ENCODE data around the gene MAP2.

Gene MAP2

GRCh38 chr2:209424781-209425470 is 1.1 kb downstream of the MAP2 start:
- no peak for DNase-seq

GRCh38 chr2:209425471-209426071 is 1.7 kb downstream of the MAP2 start:
- DNase-seq = peak; percentile 34

DNA sequence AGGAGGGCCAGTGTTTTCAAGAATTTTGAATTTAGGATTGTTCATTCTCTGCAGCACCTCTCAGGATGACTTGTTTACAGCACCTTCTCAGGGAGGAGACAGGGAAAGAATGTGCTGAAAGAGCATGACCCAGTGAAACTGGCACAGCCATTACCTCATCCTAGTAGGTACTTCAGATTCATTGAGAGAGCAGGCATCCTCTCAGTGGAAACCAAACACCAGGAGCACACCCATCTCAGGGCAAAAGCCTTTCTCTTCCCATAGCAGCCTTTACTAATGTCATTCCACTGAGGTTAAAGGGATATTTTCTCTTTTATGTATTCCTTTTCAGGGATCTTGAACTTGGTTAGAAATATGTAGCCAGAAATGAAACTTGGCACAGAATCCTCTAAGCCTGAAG is 2.6 kb downstream of the MAP2 start:
- DNase-seq = peak; percentile 59

- DNase-seq = no peak
Measured at GRCh38 chr2:209431701-209432100, 7.9 kb downstream of the MAP2 start.

DNA sequence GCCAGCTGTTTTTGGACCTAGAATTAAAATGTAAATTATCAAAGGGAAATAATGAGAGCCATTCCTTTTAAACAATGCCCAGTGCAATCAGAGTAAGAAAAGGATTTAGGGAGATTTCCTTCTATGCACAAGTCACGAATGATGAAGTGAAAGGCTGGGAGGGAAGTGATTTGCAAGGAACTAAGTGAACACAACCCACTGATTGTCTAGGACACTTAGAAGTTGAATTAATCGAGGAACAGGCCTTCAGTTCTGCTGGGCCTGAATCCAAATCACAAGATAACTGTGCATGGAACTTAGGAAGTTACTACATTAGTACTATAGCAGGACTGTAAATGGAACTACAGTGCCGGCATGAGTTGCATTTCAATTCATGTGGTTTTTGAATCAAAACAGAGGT is 17.7 kb downstream of the MAP2 start:
- DNase-seq = no peak

DNA sequence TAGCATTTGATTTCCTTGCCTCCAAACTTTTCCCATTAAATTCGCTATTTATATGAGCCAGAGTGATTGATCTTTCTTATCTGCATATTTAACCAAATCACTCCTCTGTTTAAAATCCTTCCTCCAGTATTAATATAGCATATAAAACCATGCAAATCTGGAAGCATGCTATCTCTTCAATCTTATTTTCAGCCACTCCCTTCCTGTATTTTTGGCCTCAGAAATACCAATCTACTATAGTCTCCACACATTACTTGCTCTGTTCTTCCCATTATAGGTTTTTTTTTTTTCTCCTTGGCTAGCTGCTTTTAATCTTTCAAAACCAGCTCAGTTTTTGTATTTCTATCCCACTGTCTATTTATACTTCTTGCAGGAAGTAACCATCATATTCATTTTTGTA is 19.1 kb downstream of the MAP2 start:
- DNase-seq = no peak

DNA sequence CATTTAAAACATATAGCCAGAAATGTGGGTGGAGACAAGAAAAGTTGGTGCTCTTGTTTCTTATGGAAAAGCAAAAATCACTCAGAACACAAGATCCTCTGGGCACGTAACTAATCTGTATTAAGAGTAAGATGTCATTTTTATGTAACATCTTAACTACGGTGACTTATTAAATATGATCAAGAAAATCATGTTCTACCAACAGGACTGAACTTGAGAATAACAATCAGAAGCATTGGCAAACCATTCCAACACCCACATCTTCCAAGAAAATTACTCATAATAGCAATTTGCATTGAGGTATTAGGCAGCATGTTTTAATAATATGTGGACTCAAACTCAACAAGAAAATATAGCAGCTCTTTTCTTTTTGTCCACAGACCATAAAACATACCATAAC is 21.6 kb downstream of the MAP2 start:
- DNase-seq = no peak

GRCh38 chr2:209451209-209451834 is 27.5 kb downstream of the MAP2 start:
- peak; percentile 38 for DNase-seq

- DNase-seq = no peak
Measured at GRCh38 chr2:209456489-209456888, 32.6 kb downstream of the MAP2 start.

DNA sequence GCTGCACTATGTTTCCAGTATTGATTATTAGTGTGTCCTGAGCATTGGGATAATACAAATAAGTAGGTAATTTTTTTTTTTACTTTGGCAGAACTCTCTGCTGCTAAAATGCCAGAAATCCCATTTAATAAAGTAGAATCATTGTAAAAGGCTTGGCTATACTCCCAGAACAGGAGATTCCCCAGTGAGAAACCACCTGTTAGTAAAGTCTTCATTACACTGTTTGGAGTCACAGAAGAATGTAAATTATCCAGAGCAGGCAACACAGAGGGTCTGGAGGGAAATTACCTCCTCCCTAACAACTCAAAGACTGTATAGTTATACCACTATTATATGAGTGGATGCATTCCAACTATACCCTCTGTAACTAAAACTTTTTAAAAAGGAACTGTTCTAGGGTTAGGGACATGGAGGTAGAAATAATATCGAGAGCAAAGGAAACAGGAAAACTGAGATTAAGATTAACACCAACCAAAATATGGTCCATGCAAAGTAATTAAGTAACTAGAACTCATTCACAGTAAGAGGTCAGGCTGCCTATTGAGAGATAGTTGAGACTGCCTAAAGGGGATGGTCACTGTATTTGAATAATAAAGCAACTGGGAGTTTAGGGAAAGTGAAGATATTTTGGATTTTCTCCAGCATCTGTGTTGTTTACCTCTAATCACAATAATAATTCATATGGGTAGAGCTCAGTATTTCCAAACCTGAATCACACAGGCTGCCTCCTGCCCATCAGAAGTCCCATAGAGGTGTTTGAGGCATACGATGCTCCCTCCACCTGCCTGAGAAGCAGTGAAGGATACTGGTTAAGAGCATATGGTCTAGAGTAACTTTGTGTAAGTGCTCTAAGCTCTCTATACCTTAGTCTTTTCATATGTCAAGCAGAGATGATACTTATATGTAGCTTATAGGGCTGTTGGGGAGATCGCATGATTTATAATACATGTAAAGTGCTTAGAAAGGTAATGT is 34.4 kb downstream of the MAP2 start:
- DNase-seq = peak; percentile 14

- DNase-seq = no peak
Measured at GRCh38 chr2:209459359-209459758, 35.5 kb downstream of the MAP2 start.

DNA sequence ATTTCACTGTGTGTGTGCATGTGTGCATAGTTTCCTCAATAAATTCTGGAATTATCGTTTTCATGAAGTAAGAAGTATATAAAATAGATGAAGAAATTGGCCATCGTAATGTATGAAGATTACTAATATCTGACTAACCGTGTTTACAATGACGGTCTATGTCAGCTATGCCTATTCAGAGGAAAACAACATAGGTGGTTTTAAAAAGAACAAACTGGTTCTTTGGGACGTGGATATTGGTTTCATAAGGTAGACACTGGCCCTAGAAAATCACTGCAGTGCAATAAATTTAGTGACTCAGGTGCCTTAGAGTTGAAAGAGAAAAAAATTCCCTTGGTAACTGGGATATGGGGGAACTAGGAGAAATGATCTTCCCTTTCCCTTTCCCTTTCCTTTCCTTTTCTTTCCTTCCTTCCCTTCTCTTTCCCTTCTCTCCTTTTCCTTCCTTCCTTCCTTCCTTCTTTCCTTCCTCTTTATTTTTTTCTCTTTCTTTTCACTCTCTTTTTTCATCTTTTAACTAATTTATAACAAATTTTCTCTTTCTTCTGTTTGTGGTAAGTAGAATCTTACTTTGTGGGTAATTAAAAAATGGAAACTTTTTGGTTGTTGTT is 36.4 kb downstream of the MAP2 start:
- no peak for DNase-seq

DNA sequence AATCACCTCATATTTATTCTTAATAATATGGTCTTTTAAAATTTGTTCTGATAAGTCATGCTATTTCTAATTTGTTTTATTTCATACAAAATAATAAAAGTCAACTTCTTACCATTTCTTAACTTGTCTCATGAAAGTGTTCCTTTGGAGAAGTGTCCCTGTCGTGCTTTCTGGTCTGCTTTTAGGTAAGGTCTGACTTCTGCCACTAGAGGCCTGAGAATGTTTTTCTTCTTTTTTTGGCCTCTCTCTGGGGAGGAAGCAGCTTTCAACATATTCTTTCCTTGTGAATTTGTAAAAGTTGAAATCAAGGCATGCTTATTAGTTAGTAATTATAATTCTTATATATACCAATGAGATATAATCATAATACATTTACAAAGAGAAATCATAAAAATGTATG is 39.4 kb downstream of the MAP2 start:
- DNase-seq = no peak

DNA sequence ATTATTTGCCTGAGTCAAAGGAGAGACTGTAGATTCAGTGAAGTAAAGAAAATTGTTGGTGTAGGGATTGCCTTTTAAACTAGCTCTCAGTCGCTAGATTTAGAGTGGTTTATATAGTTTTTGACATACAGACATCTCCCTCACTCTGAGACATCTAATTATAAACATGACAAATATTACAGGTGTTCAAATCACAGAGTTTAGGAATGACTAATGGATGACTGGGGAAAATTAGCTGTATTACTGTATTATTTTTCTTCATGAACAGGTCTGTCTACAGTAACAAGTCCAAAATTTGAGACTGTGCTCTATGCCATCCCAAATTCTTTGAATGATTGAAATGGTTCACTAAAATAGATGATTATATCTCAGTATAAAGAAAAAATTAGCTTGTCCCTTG is 40.0 kb downstream of the MAP2 start:
- DNase-seq = no peak

- DNase-seq = no peak
Measured at GRCh38 chr2:209468846-209469245, 45.0 kb downstream of the MAP2 start.

DNA sequence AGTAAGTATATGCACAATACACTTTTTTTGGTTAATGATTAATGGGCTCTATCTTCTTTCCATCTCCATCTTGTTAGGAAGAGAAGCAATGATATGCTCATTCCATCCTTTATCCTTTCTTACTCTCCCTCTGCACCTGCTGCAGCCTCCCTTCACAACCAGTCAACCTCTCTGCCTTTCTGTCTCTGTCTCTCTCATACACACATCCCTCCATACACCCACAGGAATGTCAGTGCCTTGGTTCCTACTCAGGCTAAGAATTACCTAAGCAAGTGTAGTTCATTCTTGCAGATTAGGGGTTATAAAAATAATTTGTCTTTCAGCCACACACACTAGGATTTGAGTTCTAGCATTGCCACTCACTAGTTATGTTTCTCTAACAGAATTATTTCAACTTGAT is 45.6 kb downstream of the MAP2 start:
- DNase-seq = no peak

GRCh38 chr2:209470466-209470865 is 46.6 kb downstream of the MAP2 start:
- no peak for DNase-seq

- DNase-seq = no peak
Measured at GRCh38 chr2:209471037-209471436, 47.2 kb downstream of the MAP2 start.

DNA sequence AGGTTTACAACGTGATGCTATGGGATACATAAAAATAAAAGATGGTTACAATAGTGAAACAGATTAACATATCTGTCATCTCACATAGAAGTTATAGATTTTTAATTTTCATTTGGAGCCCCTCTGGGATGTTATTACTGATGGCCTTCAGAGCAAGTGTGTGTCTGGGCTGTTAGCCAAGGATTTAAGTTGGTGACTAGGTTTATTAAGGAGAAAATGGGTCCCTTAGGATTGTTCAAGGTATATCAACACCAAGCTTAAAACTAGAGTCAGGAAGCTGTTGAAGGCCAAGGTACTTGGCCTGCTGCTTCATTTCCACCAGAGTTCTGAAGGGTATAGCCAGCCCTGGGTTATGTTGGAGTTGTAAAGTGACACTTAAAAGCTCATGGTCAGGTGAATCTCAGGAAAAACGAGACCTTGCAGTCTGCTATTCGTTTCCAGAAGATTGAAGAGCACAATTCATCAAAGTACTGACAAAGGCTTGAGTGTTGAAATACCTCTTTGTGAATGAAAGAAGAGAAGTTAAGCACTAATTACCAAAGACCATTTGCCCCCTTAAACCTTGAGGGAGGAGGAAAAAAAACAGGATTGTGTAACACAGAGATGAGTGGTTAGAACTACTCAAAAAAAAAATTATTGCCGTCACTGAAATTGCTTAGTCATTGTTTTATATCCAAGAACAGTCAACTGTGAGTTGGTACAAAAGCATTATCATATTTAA is 48.4 kb downstream of the MAP2 start:
- peak; percentile 61 for DNase-seq

DNA sequence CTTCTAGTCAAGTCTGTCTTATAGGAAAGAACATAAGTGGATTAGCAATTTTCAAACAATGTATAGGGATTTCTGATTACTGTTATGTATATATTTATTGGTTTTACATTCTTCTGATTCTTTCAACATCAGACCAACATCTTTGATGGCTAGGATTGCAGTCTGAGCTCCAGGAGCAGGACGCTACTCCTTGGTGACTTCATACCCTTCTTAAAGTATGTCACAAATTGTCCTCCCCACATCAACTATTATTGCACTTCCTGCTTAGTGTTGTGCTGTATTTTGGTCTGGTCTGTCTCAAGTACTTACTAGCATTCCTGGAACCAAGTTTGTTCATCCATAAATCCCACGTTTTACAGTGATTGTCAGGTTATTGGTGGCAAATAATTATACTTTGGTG is 49.0 kb downstream of the MAP2 start:
- DNase-seq = no peak

GRCh38 chr2:209473930-209474419 is 50.1 kb downstream of the MAP2 start:
- no peak for DNase-seq

DNA sequence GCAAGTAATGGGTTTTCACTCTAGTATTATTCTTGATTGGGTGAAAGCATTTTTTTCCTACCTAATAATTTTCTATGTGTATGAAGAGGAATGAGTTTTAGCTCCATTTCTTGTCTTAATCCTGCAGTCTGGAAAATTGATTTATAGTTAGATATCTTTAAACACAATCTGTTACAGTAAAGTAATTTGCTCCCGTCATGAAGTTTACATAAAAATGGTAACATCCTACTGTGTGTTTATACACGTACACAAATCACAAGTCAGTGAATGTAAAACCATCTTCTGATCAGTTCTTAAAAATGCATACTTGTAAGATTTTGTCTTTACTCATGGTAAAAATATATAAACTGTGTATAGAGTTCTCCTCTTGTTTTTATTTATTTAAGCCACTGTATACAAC is 51.1 kb downstream of the MAP2 start:
- DNase-seq = no peak
